ENCODE data around the gene DOCK8.

DNA sequence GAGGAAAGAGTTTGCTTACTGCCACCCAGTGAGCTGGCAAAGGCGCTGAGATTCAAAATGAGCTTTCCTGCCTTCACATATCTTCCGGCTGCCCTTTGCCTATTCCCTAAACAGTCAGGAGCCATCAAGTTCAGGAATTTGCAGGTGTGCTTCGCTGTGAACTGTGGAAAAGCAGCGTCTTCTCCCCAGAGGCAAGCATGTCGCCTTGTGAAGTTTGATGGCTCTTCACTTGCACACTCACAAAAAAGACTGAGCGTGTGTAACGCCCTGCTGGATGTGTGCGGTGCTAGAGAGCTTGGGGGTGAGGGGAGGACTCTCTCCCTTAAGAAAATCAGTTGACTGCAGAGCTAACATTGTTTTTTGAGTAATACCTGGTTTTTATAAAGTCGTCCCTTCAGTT is 288.7 kb downstream of the DOCK8 start:
- TF ChIP-seq, protein P1, sequence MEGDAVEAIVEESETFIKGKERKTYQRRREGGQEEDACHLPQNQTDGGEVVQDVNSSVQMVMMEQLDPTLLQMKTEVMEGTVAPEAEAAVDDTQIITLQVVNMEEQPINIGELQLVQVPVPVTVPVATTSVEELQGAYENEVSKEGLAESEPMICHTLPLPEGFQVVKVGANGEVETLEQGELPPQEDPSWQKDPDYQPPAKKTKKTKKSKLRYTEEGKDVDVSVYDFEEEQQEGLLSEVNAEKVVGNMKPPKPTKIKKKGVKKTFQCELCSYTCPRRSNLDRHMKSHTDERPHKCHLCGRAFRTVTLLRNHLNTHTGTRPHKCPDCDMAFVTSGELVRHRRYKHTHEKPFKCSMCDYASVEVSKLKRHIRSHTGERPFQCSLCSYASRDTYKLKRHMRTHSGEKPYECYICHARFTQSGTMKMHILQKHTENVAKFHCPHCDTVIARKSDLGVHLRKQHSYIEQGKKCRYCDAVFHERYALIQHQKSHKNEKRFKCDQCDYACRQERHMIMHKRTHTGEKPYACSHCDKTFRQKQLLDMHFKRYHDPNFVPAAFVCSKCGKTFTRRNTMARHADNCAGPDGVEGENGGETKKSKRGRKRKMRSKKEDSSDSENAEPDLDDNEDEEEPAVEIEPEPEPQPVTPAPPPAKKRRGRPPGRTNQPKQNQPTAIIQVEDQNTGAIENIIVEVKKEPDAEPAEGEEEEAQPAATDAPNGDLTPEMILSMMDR (IDR thresholded peaks at IDR 0.05) = no peak
- TF ChIP-seq POLR2A (IDR thresholded peaks at IDR 0.05) = no peak

Measured in uterus (tissue), 2 donors.